ENCODE data around the gene EZR.

Gene EZR

DNA sequence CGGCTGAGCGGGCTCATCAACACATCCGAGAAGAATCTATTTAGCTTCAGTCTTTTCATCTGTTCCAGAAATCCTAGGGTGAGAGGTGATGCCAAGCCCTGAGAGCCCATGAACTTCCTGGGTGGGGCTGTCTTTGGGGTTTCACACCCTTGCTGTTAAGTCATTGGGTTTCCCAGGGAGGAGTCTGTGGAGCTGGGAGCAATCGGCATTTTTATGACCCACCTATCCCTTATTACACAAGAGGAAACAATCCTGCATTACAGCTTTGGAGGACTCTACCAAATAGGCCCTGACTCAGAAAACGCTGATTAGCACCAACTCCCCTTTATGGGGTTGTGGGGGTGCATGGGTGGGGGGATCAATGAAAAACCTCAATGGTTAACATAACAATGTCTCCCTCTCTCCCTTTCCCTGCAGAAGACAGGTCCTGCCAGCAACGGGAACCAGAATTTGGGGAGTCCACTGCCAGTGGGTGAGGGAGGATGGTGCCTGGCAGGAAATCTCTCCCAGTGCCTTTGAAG, 46.3 kb downstream of the EZR start:
- no peaks in the 10 kb centered on the region for H3K27me3 ChIP-seq (ENCODE audit: insufficient read depth, poor library complexity, severe bottlenecking)
- no peak for TF ChIP-seq SPI1 (IDR thresholded peaks at IDR 0.05; ENCODE audit: borderline replicate concordance, low read depth)
- TF ChIP-seq, protein P1, sequence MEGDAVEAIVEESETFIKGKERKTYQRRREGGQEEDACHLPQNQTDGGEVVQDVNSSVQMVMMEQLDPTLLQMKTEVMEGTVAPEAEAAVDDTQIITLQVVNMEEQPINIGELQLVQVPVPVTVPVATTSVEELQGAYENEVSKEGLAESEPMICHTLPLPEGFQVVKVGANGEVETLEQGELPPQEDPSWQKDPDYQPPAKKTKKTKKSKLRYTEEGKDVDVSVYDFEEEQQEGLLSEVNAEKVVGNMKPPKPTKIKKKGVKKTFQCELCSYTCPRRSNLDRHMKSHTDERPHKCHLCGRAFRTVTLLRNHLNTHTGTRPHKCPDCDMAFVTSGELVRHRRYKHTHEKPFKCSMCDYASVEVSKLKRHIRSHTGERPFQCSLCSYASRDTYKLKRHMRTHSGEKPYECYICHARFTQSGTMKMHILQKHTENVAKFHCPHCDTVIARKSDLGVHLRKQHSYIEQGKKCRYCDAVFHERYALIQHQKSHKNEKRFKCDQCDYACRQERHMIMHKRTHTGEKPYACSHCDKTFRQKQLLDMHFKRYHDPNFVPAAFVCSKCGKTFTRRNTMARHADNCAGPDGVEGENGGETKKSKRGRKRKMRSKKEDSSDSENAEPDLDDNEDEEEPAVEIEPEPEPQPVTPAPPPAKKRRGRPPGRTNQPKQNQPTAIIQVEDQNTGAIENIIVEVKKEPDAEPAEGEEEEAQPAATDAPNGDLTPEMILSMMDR (IDR thresholded peaks at IDR 0.05; ENCODE audit: insufficient read depth, low read length), result no peak
- no peak for DNase-seq (ENCODE audit: low read depth in 1 of 2, low spot score in 1 of 2)
- no peak overlapping the region for H3K27ac ChIP-seq (replicated peaks)
- no peak overlapping the region for H3K4me3 ChIP-seq (replicated peaks; ENCODE audit: insufficient read depth, low read length)

DNA sequence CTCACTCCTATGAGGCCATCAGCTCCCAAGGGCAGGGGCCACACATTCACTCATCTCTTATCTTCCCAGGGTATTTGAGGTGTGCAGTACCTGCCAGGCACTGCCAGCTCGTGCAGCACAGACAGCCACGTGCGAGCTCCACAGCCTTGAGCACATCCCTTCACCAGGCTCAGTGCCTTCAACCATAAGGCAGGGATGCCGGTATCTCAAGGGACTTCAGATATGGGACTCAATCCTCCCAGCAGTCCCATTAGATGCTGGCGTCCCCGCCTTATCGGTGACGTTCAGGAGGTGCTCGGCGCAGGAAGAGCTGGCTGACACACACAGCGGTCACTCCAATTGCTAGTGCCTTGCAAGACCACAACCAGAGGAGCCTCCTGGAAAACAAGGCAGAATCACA, 47.0 kb downstream of the EZR start:
- Histone ChIP-seq H3K4me3 (replicated peaks; ENCODE audit: insufficient read depth, low read length) (no peak overlapping the region), H3K27ac (replicated peaks) (no peak overlapping the region), H3K27me3 (ENCODE audit: insufficient read depth, poor library complexity, severe bottlenecking) (no peaks in the 10 kb centered on the region)
- no peak for DNase-seq (ENCODE audit: low read depth in 1 of 2, low spot score in 1 of 2)
- TF ChIP-seq SPI1 (IDR thresholded peaks at IDR 0.05; ENCODE audit: borderline replicate concordance, low read depth) (no peak), GABPA (IDR thresholded peaks at IDR 0.05; ENCODE audit: low read depth) (no peak), POLR2AphosphoS5 (IDR thresholded peaks at IDR 0.05; ENCODE audit: low read depth) (no peak)
- TF ChIP-seq, protein P2, sequence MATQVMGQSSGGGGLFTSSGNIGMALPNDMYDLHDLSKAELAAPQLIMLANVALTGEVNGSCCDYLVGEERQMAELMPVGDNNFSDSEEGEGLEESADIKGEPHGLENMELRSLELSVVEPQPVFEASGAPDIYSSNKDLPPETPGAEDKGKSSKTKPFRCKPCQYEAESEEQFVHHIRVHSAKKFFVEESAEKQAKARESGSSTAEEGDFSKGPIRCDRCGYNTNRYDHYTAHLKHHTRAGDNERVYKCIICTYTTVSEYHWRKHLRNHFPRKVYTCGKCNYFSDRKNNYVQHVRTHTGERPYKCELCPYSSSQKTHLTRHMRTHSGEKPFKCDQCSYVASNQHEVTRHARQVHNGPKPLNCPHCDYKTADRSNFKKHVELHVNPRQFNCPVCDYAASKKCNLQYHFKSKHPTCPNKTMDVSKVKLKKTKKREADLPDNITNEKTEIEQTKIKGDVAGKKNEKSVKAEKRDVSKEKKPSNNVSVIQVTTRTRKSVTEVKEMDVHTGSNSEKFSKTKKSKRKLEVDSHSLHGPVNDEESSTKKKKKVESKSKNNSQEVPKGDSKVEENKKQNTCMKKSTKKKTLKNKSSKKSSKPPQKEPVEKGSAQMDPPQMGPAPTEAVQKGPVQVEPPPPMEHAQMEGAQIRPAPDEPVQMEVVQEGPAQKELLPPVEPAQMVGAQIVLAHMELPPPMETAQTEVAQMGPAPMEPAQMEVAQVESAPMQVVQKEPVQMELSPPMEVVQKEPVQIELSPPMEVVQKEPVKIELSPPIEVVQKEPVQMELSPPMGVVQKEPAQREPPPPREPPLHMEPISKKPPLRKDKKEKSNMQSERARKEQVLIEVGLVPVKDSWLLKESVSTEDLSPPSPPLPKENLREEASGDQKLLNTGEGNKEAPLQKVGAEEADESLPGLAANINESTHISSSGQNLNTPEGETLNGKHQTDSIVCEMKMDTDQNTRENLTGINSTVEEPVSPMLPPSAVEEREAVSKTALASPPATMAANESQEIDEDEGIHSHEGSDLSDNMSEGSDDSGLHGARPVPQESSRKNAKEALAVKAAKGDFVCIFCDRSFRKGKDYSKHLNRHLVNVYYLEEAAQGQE (IDR thresholded peaks at IDR 0.05; ENCODE audit: insufficient replicate concordance, low read depth), result no peak
- TF ChIP-seq, protein P1 (IDR thresholded peaks at IDR 0.05; ENCODE audit: insufficient read depth, low read length), result no peak

DNA sequence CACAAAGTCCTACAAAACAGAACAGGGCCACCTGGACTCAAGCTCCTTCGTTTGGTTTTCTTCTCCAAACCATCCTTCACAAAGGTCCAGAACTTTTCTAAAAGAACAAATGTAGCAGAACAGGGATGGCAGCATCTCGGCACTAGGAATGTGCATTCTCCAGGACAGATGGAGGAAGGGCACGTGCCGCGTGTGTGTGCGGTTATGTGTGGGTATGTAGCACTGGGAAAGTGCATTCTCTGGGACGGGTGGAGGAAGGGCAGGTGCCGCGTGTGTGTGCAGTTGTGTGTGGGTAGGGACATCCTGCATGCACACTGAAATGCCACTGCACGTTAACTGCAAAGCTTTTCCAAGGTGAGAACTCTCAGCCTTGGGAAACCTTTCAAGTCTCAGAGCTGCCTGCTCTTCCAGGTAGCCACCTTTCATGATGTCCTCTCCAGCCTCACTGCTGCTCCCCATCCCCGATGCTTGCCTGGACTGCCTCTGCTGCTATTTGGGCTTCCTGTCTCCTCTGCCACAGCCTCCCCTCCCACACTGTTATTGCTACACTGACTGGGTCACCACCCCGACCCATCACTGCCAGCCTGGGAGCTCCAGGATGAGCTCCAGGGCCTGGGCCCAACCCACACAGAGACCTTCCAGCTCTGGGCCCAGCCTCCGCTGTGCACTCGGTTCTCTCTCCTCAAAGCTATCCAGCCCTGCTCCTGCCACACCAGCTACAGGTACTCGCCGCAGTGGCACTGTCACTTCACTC, 47.6 kb downstream of the EZR start:
- DNase-seq (ENCODE audit: low read depth in 1 of 2, low spot score in 1 of 2), result no peak
- Histone ChIP-seq H3K4me3 (replicated peaks; ENCODE audit: insufficient read depth, low read length) (no peak overlapping the region), H3K27ac (replicated peaks) (no peak overlapping the region), H3K27me3 (ENCODE audit: insufficient read depth, poor library complexity, severe bottlenecking) (no peaks in the 10 kb centered on the region)
- no peak for TF ChIP-seq GABPA (IDR thresholded peaks at IDR 0.05; ENCODE audit: low read depth)
- TF ChIP-seq, protein P1 (IDR thresholded peaks at IDR 0.05; ENCODE audit: insufficient read depth, low read length), result no peak
- TF ChIP-seq, protein P2 (IDR thresholded peaks at IDR 0.05; ENCODE audit: insufficient replicate concordance, low read depth), result no peak
- TF ChIP-seq SPI1 (IDR thresholded peaks at IDR 0.05; ENCODE audit: borderline replicate concordance, low read depth), result no peak
- TF ChIP-seq POLR2AphosphoS5 (IDR thresholded peaks at IDR 0.05; ENCODE audit: low read depth), result no peak

Data from HL-60 (cell line).